Sigmoid colon (tissue), 4 donors: ENCODE data around the gene SEC14L5.

Source experiments
- EP300 ChIP-seq, 4 donors: sonication (generic); formaldehyde crosslinking; IDR thresholded peaks; one replicate each; pipeline ENCODE4 v1.6.1; 2017; ENCODE audit warnings: antibody characterized with exemption in 4 of 4
- POLR2A ChIP-seq, 2 donors: fragments of 450-650 bp; IDR thresholded peaks; one replicate each; pipeline ENCODE4 v1.6.1; 2016; ENCODE audit warnings: antibody characterized with exemption in 2 of 2, mild to moderate bottlenecking in 2 of 2, moderate library complexity in 2 of 2
- POLR2AphosphoS5 ChIP-seq, 4 donors: sonication (generic); formaldehyde crosslinking; IDR thresholded peaks; one replicate each; pipeline ENCODE4 v1.6.1; 2017; ENCODE audit warnings: antibody characterized with exemption in 4 of 4
- TF ChIP-seq, protein P1 (sequence below), 4 experiments: fragments of 450-650 bp in 3 of 4; fragments of 200-600 bp in 1 of 4; IDR thresholded peaks; one replicate each; pipeline ENCODE4 v1.5.1; 2016 to 2019; ENCODE audit warnings: antibody characterized with exemption in 4 of 4, mild to moderate bottlenecking in 3 of 4, moderate library complexity in 2 of 4

DNA sequence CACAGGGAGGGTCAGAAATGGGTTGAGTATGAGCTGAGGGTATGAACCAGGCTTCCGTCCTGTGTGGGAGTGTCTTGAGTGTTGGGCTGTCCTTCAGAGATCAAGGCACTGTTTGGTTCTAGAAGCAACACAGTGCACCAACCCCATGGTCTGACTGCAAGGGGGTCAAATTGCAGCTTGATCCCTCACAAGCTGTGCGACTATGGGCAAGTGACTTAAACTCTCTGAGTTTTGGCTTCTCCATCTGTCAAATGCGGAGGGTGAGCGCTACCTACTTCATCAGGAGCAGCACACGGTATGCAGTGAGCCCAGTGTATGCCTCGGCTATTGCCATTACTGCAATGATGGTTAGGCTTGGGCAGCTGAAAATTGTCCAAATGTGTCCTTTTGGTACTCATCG is 21.0 kb downstream of the SEC14L5 start:
- TF ChIP-seq, protein P1, sequence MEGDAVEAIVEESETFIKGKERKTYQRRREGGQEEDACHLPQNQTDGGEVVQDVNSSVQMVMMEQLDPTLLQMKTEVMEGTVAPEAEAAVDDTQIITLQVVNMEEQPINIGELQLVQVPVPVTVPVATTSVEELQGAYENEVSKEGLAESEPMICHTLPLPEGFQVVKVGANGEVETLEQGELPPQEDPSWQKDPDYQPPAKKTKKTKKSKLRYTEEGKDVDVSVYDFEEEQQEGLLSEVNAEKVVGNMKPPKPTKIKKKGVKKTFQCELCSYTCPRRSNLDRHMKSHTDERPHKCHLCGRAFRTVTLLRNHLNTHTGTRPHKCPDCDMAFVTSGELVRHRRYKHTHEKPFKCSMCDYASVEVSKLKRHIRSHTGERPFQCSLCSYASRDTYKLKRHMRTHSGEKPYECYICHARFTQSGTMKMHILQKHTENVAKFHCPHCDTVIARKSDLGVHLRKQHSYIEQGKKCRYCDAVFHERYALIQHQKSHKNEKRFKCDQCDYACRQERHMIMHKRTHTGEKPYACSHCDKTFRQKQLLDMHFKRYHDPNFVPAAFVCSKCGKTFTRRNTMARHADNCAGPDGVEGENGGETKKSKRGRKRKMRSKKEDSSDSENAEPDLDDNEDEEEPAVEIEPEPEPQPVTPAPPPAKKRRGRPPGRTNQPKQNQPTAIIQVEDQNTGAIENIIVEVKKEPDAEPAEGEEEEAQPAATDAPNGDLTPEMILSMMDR (IDR thresholded peaks at IDR 0.05): no peak
- no peak for TF ChIP-seq POLR2A (IDR thresholded peaks at IDR 0.05)
- TF ChIP-seq POLR2AphosphoS5 (IDR thresholded peaks at IDR 0.05): no peak
- TF ChIP-seq EP300 (IDR thresholded peaks at IDR 0.05): no peak
